ENCODE results near the gene MOGAT1.

- no peak for TF ChIP-seq CTCF (conservative IDR thresholded peaks at IDR 0.05; ENCODE audit: low read depth, low read length)
- TF ChIP-seq EZH2 (IDR thresholded peaks at IDR 0.05; ENCODE audit: borderline replicate concordance, low read depth, low read length, poor library complexity, severe bottlenecking) = no peak
These were observed 67.4 kb downstream of the MOGAT1 start for GRCh38 chr2:222738809-222739208.

Measured in A673 (cell line).